Measurements from ENCODE around the gene TEX35. TPM values are rescaled to one million over a fixed set of nuclear protein-coding genes. Genes with fewer than 3 reads are reported as not detected.

TEX35 gene
- total RNA-seq, 1 donor from 2014 or later = not detected

DNA sequence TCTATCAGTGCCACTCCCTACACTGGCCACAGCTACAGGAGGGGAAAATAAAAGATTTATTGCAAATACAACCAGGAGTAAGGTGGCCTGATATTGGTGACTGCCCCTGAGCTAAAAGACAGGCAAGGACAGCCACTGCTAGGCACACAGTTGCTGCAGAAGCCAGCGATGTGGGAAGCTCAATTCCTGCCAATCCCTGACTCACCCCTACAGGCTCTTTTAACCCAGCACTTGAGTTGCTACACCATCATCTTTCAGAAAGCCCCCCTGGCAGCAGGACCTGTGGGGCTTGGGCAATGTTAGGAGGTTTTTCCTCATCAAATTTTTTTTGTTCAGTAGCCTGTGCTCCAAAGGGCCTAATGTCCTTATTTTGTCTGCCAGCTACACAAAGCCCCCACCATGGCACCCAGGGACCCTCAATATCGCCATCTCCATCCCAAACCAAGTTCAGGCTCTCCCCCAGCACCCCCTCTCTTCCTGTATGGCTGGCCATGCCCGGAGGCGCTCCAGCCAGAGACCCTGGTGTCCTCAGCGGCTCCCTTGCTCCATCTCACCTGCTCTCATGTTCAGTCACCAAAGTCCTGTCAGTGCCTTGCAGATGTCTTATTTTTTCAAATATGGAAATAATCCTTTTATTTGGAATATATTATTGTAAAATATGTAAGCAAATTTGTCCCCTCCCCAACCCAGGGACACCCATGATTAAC, 29.5 kb upstream of the TEX35 start:
- Mint-ChIP-seq H3K4me1 (ENCODE audit: low read depth, unreplicated experiment) (peaks cover 3% of the 10 kb centered on the region), H3K9me3 (ENCODE audit: unreplicated experiment) (peaks cover 2% of the 10 kb centered on the region), H3K4me3 (ENCODE audit: unreplicated experiment) (no peak overlapping the region), H3K27me3 (ENCODE audit: low read depth, unreplicated experiment) (no peaks in the 10 kb centered on the region), H3K27ac (ENCODE audit: unreplicated experiment) (no peak overlapping the region), H3K36me3 (ENCODE audit: low read depth, unreplicated experiment) (peaks cover 9% of the 10 kb centered on the region)
- DNase-seq (ENCODE audit: low read depth) (no peak), FAIRE-seq (no peak)
- Histone ChIP-seq H3K9ac (ENCODE audit: low read length) (no peak overlapping the region), H2AFZ (ENCODE audit: low read depth, low read length) (no peak overlapping the region), H3K9me3 (ENCODE audit: insufficient read depth, low read depth, low read length) (no peaks in the 10 kb centered on the region), H3K4me3 (ENCODE audit: insufficient read depth, low read depth, low read length) (no peak overlapping the region), H4K20me1 (ENCODE audit: insufficient read depth, low read length) (no peaks in the 10 kb centered on the region), H3K4me2 (ENCODE audit: low read length) (no peak overlapping the region), H3K79me2 (ENCODE audit: insufficient read depth, low read length) (no peaks in the 10 kb centered on the region), H3K27me3 (ENCODE audit: insufficient read depth, low read length) (no peaks in the 10 kb centered on the region), H3K36me3 (ENCODE audit: insufficient read depth, low read length) (no peaks in the 10 kb centered on the region), H3K4me1 (ENCODE audit: insufficient read depth, low read length) (peaks cover 2% of the 10 kb centered on the region), H3K27ac (ENCODE audit: low read depth, low read length) (no peak overlapping the region)
- no peak for TF ChIP-seq EZH2 (IDR thresholded peaks at IDR 0.05; ENCODE audit: insufficient read depth, low read length)
- TF ChIP-seq, protein P1, sequence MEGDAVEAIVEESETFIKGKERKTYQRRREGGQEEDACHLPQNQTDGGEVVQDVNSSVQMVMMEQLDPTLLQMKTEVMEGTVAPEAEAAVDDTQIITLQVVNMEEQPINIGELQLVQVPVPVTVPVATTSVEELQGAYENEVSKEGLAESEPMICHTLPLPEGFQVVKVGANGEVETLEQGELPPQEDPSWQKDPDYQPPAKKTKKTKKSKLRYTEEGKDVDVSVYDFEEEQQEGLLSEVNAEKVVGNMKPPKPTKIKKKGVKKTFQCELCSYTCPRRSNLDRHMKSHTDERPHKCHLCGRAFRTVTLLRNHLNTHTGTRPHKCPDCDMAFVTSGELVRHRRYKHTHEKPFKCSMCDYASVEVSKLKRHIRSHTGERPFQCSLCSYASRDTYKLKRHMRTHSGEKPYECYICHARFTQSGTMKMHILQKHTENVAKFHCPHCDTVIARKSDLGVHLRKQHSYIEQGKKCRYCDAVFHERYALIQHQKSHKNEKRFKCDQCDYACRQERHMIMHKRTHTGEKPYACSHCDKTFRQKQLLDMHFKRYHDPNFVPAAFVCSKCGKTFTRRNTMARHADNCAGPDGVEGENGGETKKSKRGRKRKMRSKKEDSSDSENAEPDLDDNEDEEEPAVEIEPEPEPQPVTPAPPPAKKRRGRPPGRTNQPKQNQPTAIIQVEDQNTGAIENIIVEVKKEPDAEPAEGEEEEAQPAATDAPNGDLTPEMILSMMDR (IDR thresholded peaks at IDR 0.05; ENCODE audit: insufficient read depth, low read depth, low read length) = no peak

DNA sequence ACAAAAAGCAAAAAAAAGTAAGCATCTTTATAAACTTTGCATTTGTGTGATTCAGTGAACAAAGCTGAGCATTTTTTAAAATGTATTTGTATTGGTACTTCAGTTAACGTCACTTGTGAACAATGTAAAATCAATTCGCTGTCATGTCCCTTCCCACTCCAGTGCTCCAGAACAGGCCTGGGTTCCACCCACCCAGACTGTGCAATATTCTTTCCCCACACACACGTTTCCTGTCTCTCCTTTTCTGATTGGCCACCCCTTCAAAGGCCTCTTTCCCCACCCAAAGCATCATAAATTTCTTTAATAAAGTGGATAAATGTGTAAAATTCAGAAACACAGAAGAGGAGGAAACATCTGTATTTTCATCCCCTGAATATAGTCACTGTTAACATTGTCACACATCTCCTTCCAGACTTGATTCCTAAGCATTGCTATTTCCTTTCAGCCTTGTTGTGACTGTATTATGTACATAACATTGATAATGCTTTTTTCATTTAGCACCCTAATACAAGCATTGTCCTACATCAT, 28.1 kb upstream of the TEX35 start:
- H3K4me1 ChIP-seq (ENCODE audit: insufficient read depth, low read length) = peaks cover 2% of the 10 kb centered on the region
- H3K27me3 ChIP-seq (ENCODE audit: insufficient read depth, low read length) = no peaks in the 10 kb centered on the region
- no peak for TF ChIP-seq EZH2 (IDR thresholded peaks at IDR 0.05; ENCODE audit: insufficient read depth, low read length)
- TF ChIP-seq, protein P1 (IDR thresholded peaks at IDR 0.05; ENCODE audit: insufficient read depth, low read depth, low read length) = no peak
- peaks cover 3% of the 10 kb centered on the region for H3K4me1 Mint-ChIP-seq (ENCODE audit: low read depth, unreplicated experiment)
- no peak overlapping the region for H3K4me2 ChIP-seq (ENCODE audit: low read length)
- no peaks in the 10 kb centered on the region for H3K9me3 ChIP-seq (ENCODE audit: insufficient read depth, low read depth, low read length)
- no peak overlapping the region for H3K4me3 Mint-ChIP-seq (ENCODE audit: unreplicated experiment)
- H3K9ac ChIP-seq (ENCODE audit: low read length) = no peak overlapping the region
- no peak overlapping the region for H2AFZ ChIP-seq (ENCODE audit: low read depth, low read length)
- H4K20me1 ChIP-seq (ENCODE audit: insufficient read depth, low read length) = no peaks in the 10 kb centered on the region
- FAIRE-seq (no peak), DNase-seq (ENCODE audit: low read depth) (no peak)
- no peaks in the 10 kb centered on the region for H3K27me3 Mint-ChIP-seq (ENCODE audit: low read depth, unreplicated experiment)
- H3K4me3 ChIP-seq (ENCODE audit: insufficient read depth, low read depth, low read length) = no peak overlapping the region
- H3K27ac ChIP-seq (ENCODE audit: low read depth, low read length) = no peak overlapping the region
- no peaks in the 10 kb centered on the region for H3K36me3 ChIP-seq (ENCODE audit: insufficient read depth, low read length)
- peaks cover 2% of the 10 kb centered on the region for H3K9me3 Mint-ChIP-seq (ENCODE audit: unreplicated experiment)
- H3K36me3 Mint-ChIP-seq (ENCODE audit: low read depth, unreplicated experiment) = peaks cover 9% of the 10 kb centered on the region
- peak overlapping the region; percentile 34 for H3K27ac Mint-ChIP-seq (ENCODE audit: unreplicated experiment)
- no peaks in the 10 kb centered on the region for H3K79me2 ChIP-seq (ENCODE audit: insufficient read depth, low read length)

DNA sequence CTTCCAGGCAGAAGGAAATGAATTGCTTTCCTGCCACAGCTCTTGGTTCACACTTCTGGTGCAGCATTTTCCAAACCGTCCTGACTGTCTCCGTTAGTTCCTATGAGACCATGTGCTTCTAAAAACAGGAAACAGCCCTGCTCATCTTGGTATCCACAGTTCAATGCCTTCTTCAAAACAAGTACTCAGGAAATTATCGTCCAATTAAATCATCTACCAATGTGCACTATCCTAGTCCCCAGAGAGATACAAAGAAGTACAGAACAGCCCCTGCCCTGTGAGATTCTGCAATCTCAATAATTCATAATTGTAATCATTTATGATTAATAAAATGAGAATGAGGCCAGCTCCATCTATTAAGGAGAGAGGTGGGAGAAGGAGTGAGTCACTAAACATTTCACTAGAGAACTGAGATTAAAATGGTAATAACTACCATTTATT, 27.3 kb upstream of the TEX35 start:
- Histone ChIP-seq H3K36me3 (ENCODE audit: insufficient read depth, low read length) (no peaks in the 10 kb centered on the region), H3K79me2 (ENCODE audit: insufficient read depth, low read length) (no peaks in the 10 kb centered on the region), H3K9me3 (ENCODE audit: insufficient read depth, low read depth, low read length) (no peaks in the 10 kb centered on the region), H3K4me3 (ENCODE audit: insufficient read depth, low read depth, low read length) (no peak overlapping the region), H3K4me2 (ENCODE audit: low read length) (no peak overlapping the region), H4K20me1 (ENCODE audit: insufficient read depth, low read length) (no peaks in the 10 kb centered on the region), H3K27ac (ENCODE audit: low read depth, low read length) (no peak overlapping the region), H2AFZ (ENCODE audit: low read depth, low read length) (no peak overlapping the region), H3K4me1 (ENCODE audit: insufficient read depth, low read length) (peaks cover 2% of the 10 kb centered on the region), H3K9ac (ENCODE audit: low read length) (no peak overlapping the region), H3K27me3 (ENCODE audit: insufficient read depth, low read length) (no peaks in the 10 kb centered on the region)
- peaks cover 3% of the 10 kb centered on the region for H3K4me1 Mint-ChIP-seq (ENCODE audit: low read depth, unreplicated experiment)
- H3K27me3 Mint-ChIP-seq (ENCODE audit: low read depth, unreplicated experiment) = no peaks in the 10 kb centered on the region
- no peak overlapping the region for H3K4me3 Mint-ChIP-seq (ENCODE audit: unreplicated experiment)
- H3K27ac Mint-ChIP-seq (ENCODE audit: unreplicated experiment) = no peak overlapping the region
- no peak for TF ChIP-seq EZH2 (IDR thresholded peaks at IDR 0.05; ENCODE audit: insufficient read depth, low read length)
- TF ChIP-seq, protein P1 (IDR thresholded peaks at IDR 0.05; ENCODE audit: insufficient read depth, low read depth, low read length) = no peak
- H3K36me3 Mint-ChIP-seq (ENCODE audit: low read depth, unreplicated experiment) = peaks cover 9% of the 10 kb centered on the region
- no peak for DNase-seq (ENCODE audit: low read depth)
- peaks cover 2% of the 10 kb centered on the region for H3K9me3 Mint-ChIP-seq (ENCODE audit: unreplicated experiment)
- no peak for FAIRE-seq
